ENCODE results near the gene SLC5A2.
A peak's percentile ranks its signal among the peaks of the same experiment; 100 is the strongest.

SLC5A2 gene

GRCh38 chr16:31451201-31451600, 31.7 kb upstream of the SLC5A2 start:
- no peak for TF ChIP-seq CTCF (IDR thresholded peaks at IDR 0.05)

- TF ChIP-seq CTCF (IDR thresholded peaks at IDR 0.05) = peak; percentile 65
These were observed 31.1 kb upstream of the SLC5A2 start for GRCh38 chr16:31451681-31452351.

GRCh38 chr16:31452631-31453106, 30.3 kb upstream of the SLC5A2 start:
- TF ChIP-seq CTCF (IDR thresholded peaks at IDR 0.05) = no peak

- no peak for TF ChIP-seq CTCF (IDR thresholded peaks at IDR 0.05)
These were observed 29.4 kb upstream of the SLC5A2 start for GRCh38 chr16:31453255-31454204.

GRCh38 chr16:31455601-31456314, 27.2 kb upstream of the SLC5A2 start:
- peak; percentile 23; the same call in 1 of the 2 replicates for TF ChIP-seq CTCF (IDR thresholded peaks at IDR 0.05)

- TF ChIP-seq CTCF (IDR thresholded peaks at IDR 0.05) = no peak
These were observed 25.9 kb upstream of the SLC5A2 start for GRCh38 chr16:31456988-31457360.

- TF ChIP-seq CTCF (IDR thresholded peaks at IDR 0.05) = peak; percentile 45; the same call in 1 of the 2 replicates
These were observed 24.7 kb upstream of the SLC5A2 start for GRCh38 chr16:31458073-31458843.

Measured in LNCAP (cell line).